Stomach smooth muscle (tissue), 2 donors: ENCODE data around the gene SPANXN2.
"Not testable (repeated sequence)": the region's sequence is repeated elsewhere in the genome, so short reads cannot be mapped to it uniquely, and the experiment has no call there.

ENCODE experiments used
- H3K27ac ChIP-seq: one replicate; pipeline ENCODE4 v1.7.0; 2013; ENCODE audit warnings: mild to moderate bottlenecking, low read length, inconsistent platforms
- H3K27me3 ChIP-seq, 2 donors: one replicate each; pipeline ENCODE4 v1.7.0; 2013; ENCODE audit warnings: low read length in 2 of 2; ENCODE audit not compliant: insufficient read depth in 2 of 2, control insufficient read depth in 1 of 2
- H3K36me3 ChIP-seq, 2 donors: one replicate each; pipeline ENCODE4 v1.7.0; 2013; ENCODE audit warnings: low read length in 2 of 2; ENCODE audit not compliant: control insufficient read depth in 2 of 2, insufficient read depth in 2 of 2
- H3K4me1 ChIP-seq: one replicate; pipeline ENCODE4 v1.7.0; 2013; ENCODE audit warnings: low read length; ENCODE audit not compliant: control insufficient read depth, insufficient read depth
- H3K4me3 ChIP-seq, 2 donors: one replicate each; pipeline ENCODE4 v1.7.0; 2013; ENCODE audit warnings: low read length in 2 of 2
- H3K9ac ChIP-seq, 2 donors: one replicate each; pipeline ENCODE4 v1.7.0; 2013; ENCODE audit warnings: low read length in 2 of 2, mild to moderate bottlenecking in 1 of 2
- H3K9me3 ChIP-seq, 2 donors: one replicate each; pipeline ENCODE4 v1.7.0; 2013; ENCODE audit warnings: low read length in 2 of 2; ENCODE audit not compliant: control insufficient read depth in 2 of 2
- donor health status: healthy.
- donor health status: Pancreatic carcinoma.

The SPANXN2 gene

GRCh38 chrX:143720652-143721051, at the start of gene SPANXN2:
Gene SPANXN2 (minus strand): TSS chrX:143720752. CDS start chrX:143720668, 84 bp downstream.
- not testable (repeated sequence) for H3K27me3 ChIP-seq, H3K27ac ChIP-seq

GRCh38 chrX:143768976-143769375, 48.4 kb upstream of the SPANXN2 start:
- H3K9ac ChIP-seq: no peak overlapping the region
- H3K9me3 ChIP-seq: no peaks in the 10 kb centered on the region
- H3K36me3 ChIP-seq: no peaks in the 10 kb centered on the region
- H3K27me3 ChIP-seq: no peaks in the 10 kb centered on the region
- H3K27ac ChIP-seq: no peak overlapping the region
- no peaks in the 10 kb centered on the region for H3K4me1 ChIP-seq
- H3K4me3 ChIP-seq: no peak overlapping the region

More at GRCh38 chrX:143720652-143721051, at the start of gene SPANXN2:
- H3K9ac ChIP-seq, H3K4me3 ChIP-seq, H3K36me3 ChIP-seq, H3K4me1 ChIP-seq, H3K9me3 ChIP-seq: not testable (repeated sequence)

GRCh38 chrX:143767789-143768188, 47.2 kb upstream of the SPANXN2 start:
- H3K36me3 ChIP-seq, H3K4me3 ChIP-seq, H3K9me3 ChIP-seq, H3K27ac ChIP-seq, H3K4me1 ChIP-seq, H3K27me3 ChIP-seq, H3K9ac ChIP-seq: not testable (repeated sequence)

GRCh38 chrX:143757887-143758286, 37.3 kb upstream of the SPANXN2 start:
- Histone ChIP-seq H3K9ac (no peak overlapping the region), H3K36me3 (no peaks in the 10 kb centered on the region), H3K27ac (no peak overlapping the region), H3K9me3 (no peaks in the 10 kb centered on the region), H3K4me3 (no peak overlapping the region), H3K4me1 (no peaks in the 10 kb centered on the region), H3K27me3 (peaks cover 0 to 2% of the 10 kb centered on the region in 2 donors)

- no peak overlapping the region for H3K27ac ChIP-seq
- no peak overlapping the region for H3K4me3 ChIP-seq
- peaks cover 0 to 2% of the 10 kb centered on the region in 2 donors for H3K27me3 ChIP-seq
- no peaks in the 10 kb centered on the region for H3K9me3 ChIP-seq
- no peaks in the 10 kb centered on the region for H3K36me3 ChIP-seq
- H3K4me1 ChIP-seq: no peaks in the 10 kb centered on the region
- H3K9ac ChIP-seq: no peak overlapping the region
Measured at GRCh38 chrX:143757375-143757774, 36.8 kb upstream of the SPANXN2 start.

- H3K27ac ChIP-seq: no peak overlapping the region
- no peaks in the 10 kb centered on the region for H3K27me3 ChIP-seq
- no peaks in the 10 kb centered on the region for H3K9me3 ChIP-seq
- no peak overlapping the region for H3K4me3 ChIP-seq
- no peaks in the 10 kb centered on the region for H3K36me3 ChIP-seq
- H3K9ac ChIP-seq: no peak overlapping the region
- no peaks in the 10 kb centered on the region for H3K4me1 ChIP-seq
Measured at GRCh38 chrX:143754183-143754582, 33.6 kb upstream of the SPANXN2 start.

GRCh38 chrX:143733866-143734265, 13.3 kb upstream of the SPANXN2 start:
- Histone ChIP-seq H3K27me3 (peaks cover 0 to 4% of the 10 kb centered on the region in 2 donors), H3K4me1 (no peaks in the 10 kb centered on the region), H3K27ac (no peak overlapping the region), H3K4me3 (no peak overlapping the region), H3K36me3 (no peaks in the 10 kb centered on the region), H3K9ac (no peak overlapping the region), H3K9me3 (no peaks in the 10 kb centered on the region)

GRCh38 chrX:143726296-143726695, 5.7 kb upstream of the SPANXN2 start:
- no peak overlapping the region for H3K27ac ChIP-seq
- no peaks in the 10 kb centered on the region for H3K27me3 ChIP-seq
- H3K9ac ChIP-seq: no peak overlapping the region
- no peak overlapping the region for H3K4me3 ChIP-seq
- H3K36me3 ChIP-seq: no peaks in the 10 kb centered on the region
- no peaks in the 10 kb centered on the region for H3K9me3 ChIP-seq
- no peaks in the 10 kb centered on the region for H3K4me1 ChIP-seq

- no peak overlapping the region for H3K4me3 ChIP-seq
- peaks cover 0 to 3% of the 10 kb centered on the region in 2 donors for H3K9me3 ChIP-seq
- no peaks in the 10 kb centered on the region for H3K4me1 ChIP-seq
- no peak overlapping the region for H3K27ac ChIP-seq
- no peaks in the 10 kb centered on the region for H3K27me3 ChIP-seq
- no peaks in the 10 kb centered on the region for H3K36me3 ChIP-seq
- no peak overlapping the region for H3K9ac ChIP-seq
Measured at GRCh38 chrX:143701460-143701859, 19.1 kb downstream of the SPANXN2 start.

GRCh38 chrX:143694885-143695284, 25.7 kb downstream of the SPANXN2 start:
- Histone ChIP-seq H3K9ac (no peak overlapping the region), H3K36me3 (no peaks in the 10 kb centered on the region)

GRCh38 chrX:143683486-143683885, 37.1 kb downstream of the SPANXN2 start:
- H3K4me1 ChIP-seq: no peaks in the 10 kb centered on the region
- H3K27ac ChIP-seq: no peak overlapping the region
- H3K4me3 ChIP-seq: no peak overlapping the region
- H3K9ac ChIP-seq: no peak overlapping the region
- H3K9me3 ChIP-seq: no peaks in the 10 kb centered on the region
- H3K27me3 ChIP-seq: no peaks in the 10 kb centered on the region
- no peaks in the 10 kb centered on the region for H3K36me3 ChIP-seq

More at GRCh38 chrX:143694885-143695284, 25.7 kb downstream of the SPANXN2 start:
- Histone ChIP-seq H3K9me3 (no peaks in the 10 kb centered on the region), H3K4me3 (no peak overlapping the region), H3K27ac (no peak overlapping the region), H3K4me1 (no peaks in the 10 kb centered on the region), H3K27me3 (no peaks in the 10 kb centered on the region)
